Activated T-cell treated with anti-CD3 and anti-CD28 coated beads for 4 hours (primary cell): ENCODE results near the gene DMXL1.

Source experiments
- DNase-seq: peaks from one replicate; pipeline ENCODE4 v3.0.0-alpha.2; 2020

DMXL1 gene

GRCh38 chr5:119291056-119291455 is 220.2 kb downstream of the DMXL1 start:
- no peak for DNase-seq

GRCh38 chr5:119291877-119292276 is 221.0 kb downstream of the DMXL1 start:
- no peak for DNase-seq

- DNase-seq, result no peak
Measured at GRCh38 chr5:119292701-119293515, 222.0 kb downstream of the DMXL1 start.

- DNase-seq, result no peak
Measured at GRCh38 chr5:119293516-119293829, 222.6 kb downstream of the DMXL1 start.
